Measurements from ENCODE around the gene ARHGAP28. TPM values are rescaled to one million over a fixed set of nuclear protein-coding genes. Genes with fewer than 3 reads are reported as not detected.

Gene ARHGAP28
- total and polyA plus RNA-seq, 10 of the 15 experiments (the other 5 are each of a cell fraction or from before 2014, with no cell fraction given) = not detected

GRCh38 chr18:6750411-6750810 is 20.9 kb downstream of the ARHGAP28 start (continued):
- TF ChIP-seq SRF (IDR thresholded peaks at IDR 0.05; ENCODE audit: low read depth in 2 of 2, low read length in 2 of 2) (no peak), SPI1 (IDR thresholded peaks at IDR 0.05; ENCODE audit: borderline replicate concordance, insufficient read depth, low read depth, low read length) (no peak), CREB1 (IDR thresholded peaks at IDR 0.05; ENCODE audit: low read depth) (no peak), ZBTB11 (CRISPR knock-in tag; IDR thresholded peaks at IDR 0.05) (no peak)

- no peak overlapping the region for H3K4me2 ChIP-seq (ENCODE audit: control insufficient read depth, insufficient read depth)
- POLR2A ChIA-PET = no interaction called here
- H3K27ac ChIP-seq (ENCODE audit: control insufficient read depth, insufficient read depth) = no peak overlapping the region
- no peak overlapping the region for H3K9ac ChIP-seq (ENCODE audit: control insufficient read depth, insufficient read depth, low read length)
- in situ Hi-C loops (cut with MboI) = no loop called here
- 41% methylated on average over 2 of the region's 2 CpGs for WGBS (ENCODE audit: insufficient coverage, insufficient replicate concordance, low lambda C conversion rate, missing lambda C conversion rate)
- no peak overlapping the region for H3K4me3 ChIP-seq
- H3K36me3 ChIP-seq (ENCODE audit: control insufficient read depth in 2 of 2, insufficient read depth in 2 of 2, low read length in 1 of 2) = no peaks in the 10 kb centered on the region
- FAIRE-seq (no peak), DNase-seq (ENCODE audit: low read depth, low spot score) (no peak), ATAC-seq (no peak)
- CTCF ChIA-PET = no interaction called here
- H3K4me1 ChIP-seq (ENCODE audit: control insufficient read depth, insufficient read depth, low read length) = no peaks in the 10 kb centered on the region
- no peak overlapping the region for H2AFZ ChIP-seq (ENCODE audit: control insufficient read depth, low read depth, low read length)
- no peaks in the 10 kb centered on the region for H3K9me3 ChIP-seq (replicated peaks; ENCODE audit: control insufficient read depth, insufficient read depth, low read length)
- no peaks in the 10 kb centered on the region for H4K20me1 ChIP-seq (ENCODE audit: control insufficient read depth, insufficient read depth)
- intact Hi-C loops (cut with micrococcal nuclease; ENCODE audit: unreplicated experiment) = no loop called here
- SMC1A ChIA-PET (ENCODE audit: uncharacterized antibody, unreplicated experiment) = no interaction called here
- no peaks in the 10 kb centered on the region for H3K27me3 ChIP-seq (replicated peaks in 1 of 2; ENCODE audit: control insufficient read depth in 2 of 2, insufficient read depth in 2 of 2, low read length in 1 of 2)
- no peaks in the 10 kb centered on the region for H3K79me2 ChIP-seq (ENCODE audit: control insufficient read depth, insufficient read depth, low read length)
- no TSS peak for BruUV-seq (replicated peaks)
- RAD21 ChIA-PET (ENCODE audit: unreplicated experiment) = no interaction called here
- TF ChIP-seq CTCF (IDR thresholded peaks at IDR 0.05 in 2 of 3, conservative IDR thresholded peaks at IDR 0.05 in 1 of 3; ENCODE audit: control insufficient read depth in 2 of 3, extremely low read depth in 1 of 3, insufficient read depth in 1 of 3, low read depth in 3 of 3, low read length in 3 of 3) (no peak), ELK1 (IDR thresholded peaks at IDR 0.05; ENCODE audit: low read depth, low read length) (no peak), BACH1 (IDR thresholded peaks at IDR 0.05; ENCODE audit: borderline replicate concordance) (no peak), ZBTB40 (IDR thresholded peaks at IDR 0.05; ENCODE audit: borderline replicate concordance) (no peak), BCL11A (IDR thresholded peaks at IDR 0.05; ENCODE audit: low read depth, low read length) (no peak), NR2C2 (IDR thresholded peaks at IDR 0.05; ENCODE audit: borderline replicate concordance, control insufficient read depth, insufficient read length, low read depth) (no peak), BMI1 (IDR thresholded peaks at IDR 0.05; ENCODE audit: borderline replicate concordance) (no peak), HCFC1 (IDR thresholded peaks at IDR 0.05; ENCODE audit: low read length) (no peak), JUNB (IDR thresholded peaks at IDR 0.05) (no peak)
Observed at GRCh38 chr18:6751222-6751621, 21.7 kb downstream of the ARHGAP28 start.
